T1000 (cell line): ENCODE measurements around the gene EPHX1.
"Not testable (repeated sequence)": the region's sequence is repeated elsewhere in the genome, so short reads cannot be mapped to it uniquely, and the experiment has no call there.

Source experiments
- DNase-seq: peaks from one replicate; lab custom pipeline; 2025; ENCODE audit warnings: mixed read lengths; lab: John Stamatoyannopoulos, UW

Gene EPHX1

GRCh38 chr1:225777583-225778336, 32.2 kb upstream of the EPHX1 start, which contains the start of gene SRP9:
Gene SRP9, plus strand, starts transcription at chr1:225777826. Its CDS starts 115 bp downstream, at chr1:225777941.
- peak; percentile 98 for DNase-seq

DNA sequence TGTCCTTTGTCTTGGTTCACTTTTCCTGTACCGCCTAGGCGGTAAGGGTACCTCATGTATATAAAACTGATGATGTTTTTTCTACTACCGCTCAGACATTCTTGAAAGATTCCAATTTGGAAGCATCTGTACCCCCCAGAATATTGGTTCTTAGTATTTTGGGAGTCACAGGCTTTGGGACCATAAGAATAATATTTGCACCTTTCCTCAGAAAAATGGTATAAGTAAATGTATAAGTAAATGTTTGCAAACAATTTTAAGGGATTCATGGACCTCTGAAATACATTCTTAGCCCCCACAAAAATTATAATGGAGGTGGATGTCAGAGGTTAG, 31.6 kb upstream of the EPHX1 start:
- DNase-seq, result no peak

- DNase-seq, result not testable (repeated sequence)
These were observed 30.8 kb upstream of the EPHX1 start for GRCh38 chr1:225779165-225779564.

DNA sequence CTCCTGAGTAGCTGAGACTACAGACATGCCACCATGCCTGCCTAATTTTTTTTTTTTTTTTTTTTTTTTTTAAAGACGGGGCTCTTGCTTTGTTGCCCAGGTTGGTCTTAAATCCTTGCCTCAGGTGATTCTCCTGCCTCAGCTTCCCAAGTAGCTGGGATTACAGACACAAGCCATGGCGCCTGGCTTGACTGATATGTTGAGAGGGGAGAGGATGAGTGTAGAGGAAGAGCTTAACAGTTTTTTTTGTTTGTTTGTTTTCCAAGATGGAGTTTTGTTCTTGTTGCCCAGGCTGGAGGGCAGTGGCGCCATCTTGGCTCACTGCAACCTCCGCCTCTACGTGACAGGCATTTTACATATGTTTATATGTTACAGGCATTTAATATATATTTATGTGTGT, 29.8 kb upstream of the EPHX1 start:
- DNase-seq, result no peak

DNA sequence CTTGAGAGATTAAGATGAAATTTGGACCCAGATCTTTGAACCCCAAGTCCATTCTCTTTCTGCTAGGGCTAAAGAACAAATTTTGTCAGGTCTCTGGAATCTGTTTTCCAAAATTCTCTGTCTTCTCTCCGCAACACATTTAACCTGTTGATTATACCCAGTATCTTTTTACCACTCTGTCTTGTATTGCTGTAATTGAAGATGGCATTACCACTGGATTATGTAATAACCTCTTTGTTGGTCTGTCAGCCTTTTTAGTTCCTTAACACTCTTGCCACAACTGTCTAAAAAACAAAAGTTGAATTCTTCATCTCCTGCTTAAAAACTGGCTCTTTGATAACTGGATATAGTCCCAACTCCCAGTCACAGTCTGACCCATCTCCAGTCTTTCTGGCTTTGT, 29.3 kb upstream of the EPHX1 start:
- no peak for DNase-seq

DNA sequence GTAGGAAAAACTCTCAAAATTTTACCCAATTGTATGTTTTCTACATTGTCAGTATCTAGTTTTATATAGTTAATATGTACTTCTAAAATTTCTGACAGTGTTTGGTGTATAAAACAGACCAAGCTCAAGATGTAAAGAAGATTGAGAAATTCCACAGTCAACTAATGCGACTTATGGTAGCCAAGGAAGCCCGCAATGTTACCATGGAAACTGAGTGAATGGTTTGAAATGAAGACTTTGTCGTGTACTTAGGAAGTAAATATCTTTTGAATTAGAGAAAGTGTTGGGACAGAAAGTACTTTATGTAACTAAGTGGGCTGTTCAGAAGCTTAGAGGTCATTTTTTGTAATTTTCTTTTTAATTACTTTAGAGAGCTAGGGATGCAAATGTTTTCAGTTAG, 20.8 kb upstream of the EPHX1 start:
- not testable (repeated sequence) for DNase-seq

GRCh38 chr1:225794954-225795353, 15.0 kb upstream of the EPHX1 start:
- DNase-seq, result no peak

DNA sequence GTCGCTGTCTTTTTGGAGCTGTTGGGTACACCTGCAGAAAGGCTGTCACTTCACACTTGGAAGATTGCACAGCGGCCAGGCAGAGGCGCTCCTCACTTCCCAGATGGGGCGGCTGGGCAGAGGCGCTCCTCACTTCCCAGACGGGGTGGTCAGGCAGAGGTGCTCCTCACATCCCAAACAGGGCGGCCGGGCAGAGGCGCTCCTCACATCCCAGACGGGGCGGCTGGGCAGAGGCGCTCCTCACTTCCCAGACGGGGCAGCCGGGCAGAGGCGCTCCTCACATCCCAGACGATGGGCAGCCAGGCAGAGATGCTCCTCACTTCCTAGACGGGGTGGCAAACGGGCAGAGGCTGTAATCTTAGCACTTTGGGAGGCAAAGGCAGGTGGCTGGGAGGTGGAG, 13.8 kb upstream of the EPHX1 start:
- not testable (repeated sequence) for DNase-seq

DNA sequence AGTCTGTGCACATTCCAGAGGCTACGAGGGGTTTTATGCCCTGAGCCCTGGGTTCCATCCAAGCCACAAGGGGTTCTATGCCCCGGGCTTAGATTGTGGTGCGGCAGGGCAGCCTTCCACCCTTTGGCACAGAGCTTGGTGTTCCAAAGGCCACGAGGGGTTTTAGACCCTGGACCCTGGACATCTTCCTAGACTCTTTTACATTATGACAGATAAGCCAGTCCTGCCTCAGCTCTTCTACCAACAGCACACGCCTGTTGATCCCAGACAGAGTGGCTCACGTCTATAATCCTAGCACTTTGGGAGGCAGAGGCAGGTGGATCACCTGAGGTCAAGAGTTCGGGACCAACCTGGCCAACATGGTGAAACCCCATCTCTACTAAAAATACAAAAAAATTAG, 8.8 kb upstream of the EPHX1 start:
- not testable (repeated sequence) for DNase-seq

- DNase-seq, result no peak
These were observed 3.7 kb upstream of the EPHX1 start for GRCh38 chr1:225806249-225806648.

GRCh38 chr1:225806736-225807135, 3.2 kb upstream of the EPHX1 start:
- not testable (repeated sequence) for DNase-seq

DNA sequence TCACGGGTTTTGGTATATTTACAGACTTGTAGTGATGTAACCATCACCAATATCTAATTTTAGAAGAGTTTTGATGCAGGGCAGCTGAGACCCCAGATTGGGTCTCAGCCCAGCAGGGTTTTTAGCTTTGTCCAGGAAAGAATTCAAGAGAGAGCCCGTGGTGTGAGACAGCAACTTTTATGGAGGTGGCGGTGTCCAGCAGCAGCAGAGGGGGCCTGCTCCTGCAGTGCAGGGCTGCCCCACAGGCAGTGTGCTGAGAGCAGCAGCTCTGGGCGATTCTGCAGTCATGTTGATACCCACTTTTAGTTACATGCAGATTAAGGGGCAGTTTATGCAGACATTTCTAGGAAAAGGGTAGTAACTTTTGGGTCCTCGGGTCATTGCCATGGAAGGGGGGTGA, 1.8 kb upstream of the EPHX1 start:
- no peak for DNase-seq

DNA sequence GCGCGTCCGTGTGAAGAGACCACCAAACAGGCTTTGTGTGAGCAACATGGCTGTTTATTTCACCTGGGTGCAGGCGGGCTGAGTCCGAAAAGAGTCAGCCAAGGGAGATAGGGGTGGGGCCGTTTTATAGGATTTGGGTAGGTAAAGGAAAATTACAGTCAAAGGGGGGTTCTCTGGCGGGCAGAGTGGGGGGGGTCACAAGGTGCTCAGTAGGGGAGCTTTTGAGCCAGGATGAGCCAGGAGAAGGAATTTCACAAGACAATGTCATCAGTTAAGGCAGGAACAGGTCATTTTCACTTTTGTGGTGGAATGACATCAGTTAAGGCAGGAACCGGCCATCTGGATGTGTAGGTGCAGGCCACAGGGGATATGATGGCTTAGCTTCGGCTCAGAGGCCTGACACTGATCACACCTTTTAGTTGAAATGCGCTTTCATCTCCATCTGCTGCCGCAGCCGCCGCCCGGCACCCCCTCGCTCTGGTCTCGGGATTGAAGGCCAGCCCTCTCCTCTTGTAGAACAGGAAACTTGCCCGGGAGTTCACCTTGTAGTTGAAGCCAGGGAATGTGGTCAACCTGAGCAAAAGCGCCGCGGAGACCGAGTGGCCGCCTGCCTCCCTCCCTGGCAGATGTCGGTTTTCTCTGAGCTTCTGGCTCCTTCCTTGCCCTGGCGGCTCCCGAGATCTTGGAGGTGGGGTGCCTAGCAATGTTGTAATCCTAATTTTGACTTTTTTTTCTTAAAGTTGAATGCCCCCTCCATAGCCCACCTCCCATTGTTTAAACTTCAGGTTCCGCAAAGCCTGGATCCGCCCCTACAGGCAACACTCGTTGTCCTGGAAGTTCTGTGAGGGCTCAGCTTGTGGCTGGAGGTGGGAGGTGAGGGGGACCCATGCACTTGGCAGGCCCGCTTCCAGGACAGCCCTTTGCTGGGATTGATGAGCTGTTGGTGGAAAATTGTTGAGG, 935 bp downstream of the EPHX1 start:
- not testable (repeated sequence) for DNase-seq

GRCh38 chr1:225811622-225812487, 1.9 kb downstream of the EPHX1 start:
- DNase-seq, result no peak

- DNase-seq, result no peak
These were observed 2.7 kb downstream of the EPHX1 start for GRCh38 chr1:225812488-225813213.

DNA sequence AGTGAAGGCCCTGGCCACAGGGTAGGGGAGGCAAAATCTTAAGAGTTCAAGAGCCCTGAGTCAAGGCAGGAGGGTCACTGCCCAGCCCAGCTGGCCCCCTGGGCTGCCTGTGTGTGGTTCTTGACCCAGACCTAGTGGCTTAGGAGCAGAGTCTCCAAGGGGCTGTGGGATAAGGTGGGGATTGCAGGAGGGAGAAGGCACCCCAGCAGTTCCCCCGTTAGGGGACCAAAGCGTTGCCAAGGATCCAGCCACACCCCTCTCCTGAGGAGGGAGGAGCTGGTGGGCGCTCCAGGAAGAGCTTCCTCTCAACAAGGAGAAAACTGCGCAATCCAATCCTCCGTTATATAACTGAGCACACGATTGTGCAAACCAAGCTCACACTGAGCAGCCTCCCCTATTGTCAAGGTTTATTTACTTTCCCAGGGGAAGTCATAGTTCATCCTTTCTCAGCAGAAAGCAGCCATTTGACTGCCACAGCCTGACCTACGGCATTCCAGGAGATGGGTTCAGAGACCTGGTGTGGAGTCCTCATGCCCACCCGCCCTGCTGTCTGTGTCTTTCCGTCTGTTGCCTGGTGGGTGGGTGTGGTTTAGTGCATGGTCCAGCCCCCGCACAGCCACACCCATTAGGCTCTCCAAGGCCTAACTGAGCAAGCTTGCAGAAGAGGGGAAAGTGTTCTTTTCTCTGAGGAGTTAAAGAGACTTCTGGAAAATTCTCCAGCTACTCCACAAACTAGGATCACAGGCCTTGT, 3.5 kb downstream of the EPHX1 start:
- no peak for DNase-seq

GRCh38 chr1:225814381-225814780, 4.5 kb downstream of the EPHX1 start:
- DNase-seq, result no peak

DNA sequence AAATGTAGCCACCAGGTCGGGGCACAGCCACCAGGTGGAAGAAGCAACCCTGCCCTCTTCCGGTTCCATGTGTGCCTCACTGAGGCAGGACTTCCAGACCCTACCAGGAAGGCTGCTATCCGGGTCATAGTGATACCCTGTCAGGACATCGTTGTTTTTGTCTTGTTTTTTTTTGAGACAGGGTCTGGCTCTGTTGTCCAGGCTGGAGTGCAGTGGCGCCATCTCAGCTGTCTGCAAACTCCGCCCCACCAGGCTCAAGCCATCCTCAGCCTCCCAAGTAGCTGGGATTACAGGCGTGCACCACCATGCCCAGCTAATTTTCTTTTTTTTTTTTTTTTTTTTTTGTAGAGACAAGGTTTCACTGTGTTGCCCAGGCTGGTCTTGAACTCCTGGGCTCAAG, 5.2 kb downstream of the EPHX1 start:
- not testable (repeated sequence) for DNase-seq

DNA sequence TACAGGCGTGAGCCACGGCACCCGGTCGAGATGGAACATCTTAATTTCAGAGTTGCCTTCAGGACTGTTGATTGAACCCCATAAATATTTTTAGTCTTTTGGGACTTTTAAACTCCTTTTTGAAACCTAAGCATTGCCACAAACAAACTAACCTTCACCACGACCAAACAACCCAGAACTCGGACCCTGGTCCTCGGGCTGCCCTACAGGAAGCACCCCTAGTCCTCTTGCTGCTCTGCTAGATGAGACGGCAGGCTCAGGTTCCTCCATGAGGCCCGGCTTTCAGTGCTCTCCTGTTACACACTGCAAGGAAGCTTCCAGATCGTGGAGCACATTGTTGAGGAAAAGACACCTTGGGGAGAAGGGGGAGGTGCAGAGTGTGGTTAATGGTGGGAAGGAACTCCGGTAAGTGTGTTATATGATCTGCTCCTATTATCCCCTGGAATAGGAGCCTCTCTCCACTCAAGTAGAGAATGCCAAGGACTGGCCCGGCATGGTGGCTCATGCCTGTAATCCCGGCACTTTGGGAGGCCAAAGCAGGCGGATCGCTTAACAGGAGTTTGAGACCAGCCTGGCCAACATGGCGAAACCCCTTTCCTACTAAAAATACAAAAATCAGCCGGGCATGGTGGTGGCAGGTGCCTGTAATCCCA, 5.7 kb downstream of the EPHX1 start:
- no peak for DNase-seq
